Adipose tissue (tissue), 3 donors: ENCODE results near the gene LSP1. TPM values are rescaled to one million over a fixed set of nuclear protein-coding genes. Genes with fewer than 3 reads are reported as not detected.
"Not testable (repeated sequence)": the region's sequence is repeated elsewhere in the genome, so short reads cannot be mapped to it uniquely, and the experiment has no call there.

Source experiments
- H3K27ac ChIP-seq: one replicate; pipeline ENCODE4 v1.5.1; 2013; ENCODE audit warnings: low read depth, low read length
- WGBS, 3 donors: extraction: QIAGEN DNeasy Blood & Tissue Kit; methylation state at CpG; one replicate each; pipeline ENCODE4 v1.1.7; 2013; 5-methylcytosine and 5-hydroxymethylcytosine counted together
- polyA plus RNA-seq, 3 donors: library from polyadenylated mRNA; stranded (reverse); fragments of 200-250 nt; gene quantifications; one replicate each; pipeline ENCODE4 v1.2.3, GENCODE V29; 2013
- donor health status: healthy with polysubstance abuse.
- donor health status: Bipolar disorder and iron deficiency.
- donor health status: healthy.

Gene LSP1
- polyA plus RNA-seq, 3 donors: 5.2 to 187 (median 40.4) TPM

DNA sequence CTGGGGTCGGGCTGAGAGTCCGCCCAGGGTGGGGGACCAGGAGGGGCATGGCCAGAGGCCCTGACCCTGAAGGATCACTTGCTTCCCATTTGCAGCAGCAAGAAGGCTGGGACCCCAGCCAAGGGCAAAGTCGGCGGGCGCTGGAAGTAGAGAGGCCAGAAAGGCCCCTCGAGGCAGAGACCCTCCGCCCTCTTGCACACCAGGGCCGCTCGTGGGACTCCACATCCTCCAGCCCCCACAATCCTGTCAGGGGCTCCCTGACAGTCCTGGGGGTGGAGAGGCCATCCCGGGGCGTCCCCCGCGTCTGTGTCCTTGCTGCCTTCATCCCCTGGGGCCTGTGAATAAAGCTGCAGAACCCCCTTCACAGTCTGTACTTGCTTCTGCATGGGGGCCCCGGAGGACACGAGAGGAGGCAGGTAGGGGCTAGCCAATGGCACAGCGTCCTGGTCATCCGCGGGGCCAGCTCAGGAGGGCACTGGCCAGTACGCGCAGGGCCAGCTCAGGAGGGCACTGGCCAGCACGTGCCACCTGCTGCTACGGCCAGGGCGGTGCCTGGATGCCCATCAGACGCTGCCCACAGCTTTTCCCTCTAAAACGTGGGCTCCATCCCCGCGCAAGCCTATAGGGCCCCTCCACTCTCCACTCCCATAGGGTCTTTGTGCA is 85.6 kb downstream of the LSP1 start:
- WGBS, 3 donors: 71 to 81% (median 73%) methylated on average over 25 to 27 of the region's 27 CpGs

DNA sequence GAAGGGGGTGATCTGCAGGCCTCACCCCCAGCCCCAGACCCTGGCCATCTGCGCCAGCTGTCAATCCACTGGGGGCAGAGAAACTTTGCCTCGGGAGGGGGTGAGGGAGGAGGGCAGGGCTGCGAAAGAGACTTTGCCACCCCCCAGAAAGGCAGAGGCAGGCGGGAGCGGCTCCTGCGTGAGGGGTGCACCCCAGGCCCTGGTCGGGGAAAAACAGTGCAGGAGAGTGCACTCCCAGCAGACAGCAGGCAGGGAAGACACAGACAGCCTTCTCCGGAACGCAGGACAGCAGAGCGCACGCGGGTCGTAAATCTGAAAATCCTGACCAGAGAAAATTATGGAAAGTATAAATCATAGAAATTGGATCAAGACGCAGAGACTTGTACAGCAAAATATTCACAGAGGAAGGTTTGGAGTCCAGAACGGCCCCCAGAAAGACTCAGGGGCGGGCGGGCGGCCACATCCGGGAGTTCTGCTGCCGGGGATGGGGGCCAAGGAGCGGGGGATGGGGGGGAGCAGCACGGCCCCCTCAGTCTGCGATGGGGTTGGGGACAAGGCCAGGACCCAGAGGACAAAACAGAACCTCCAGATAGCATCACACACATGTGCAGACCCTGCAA is 86.2 kb downstream of the LSP1 start:
- 14 to 43% (median 18%) methylated on average over 23 of the region's 23 CpGs for WGBS, 3 donors
- H3K27ac ChIP-seq: no peak overlapping the region

More for the DNA sequence above, 85.6 kb downstream of the LSP1 start:
- H3K27ac ChIP-seq: no peak overlapping the region

DNA sequence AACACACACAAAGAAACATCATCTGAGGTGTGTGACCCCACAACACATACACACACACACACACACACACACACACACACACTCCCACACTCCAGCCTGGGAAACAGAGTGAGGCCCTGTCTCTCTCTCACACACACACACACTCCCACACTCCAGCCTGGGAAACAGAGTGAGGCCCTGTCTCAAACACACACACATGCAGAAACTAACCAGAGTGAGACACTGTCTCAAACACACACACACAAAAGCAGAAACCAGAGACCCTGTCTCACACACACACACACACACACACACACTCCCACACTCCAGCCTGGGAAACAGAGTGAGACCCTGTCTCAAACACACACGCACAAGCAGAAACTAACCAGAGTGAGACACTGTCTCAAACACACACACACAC is 86.9 kb downstream of the LSP1 start:
- not testable (repeated sequence) for H3K27ac ChIP-seq
- WGBS, 3 donors: 78 to 100% (median 95%) methylated on average over 1 of the region's 1 CpG

Other genes starting within 250 kb of the LSP1 start
- not detected for gene KRTAP5-3, start 244.6 kb upstream of the LSP1 start, polyA plus RNA-seq
- not detected for gene KRTAP5-4, start 230.9 kb upstream of the LSP1 start, polyA plus RNA-seq
- not detected for gene KRTAP5-5, start 223.3 kb upstream of the LSP1 start, polyA plus RNA-seq
- not detected for gene KRTAP5-6, start 155.9 kb upstream of the LSP1 start, polyA plus RNA-seq
- gene IFITM10, start 102.5 kb upstream of the LSP1 start, polyA plus RNA-seq: 1 to 10 TPM in 1 of 3 donors, under 1 TPM in 1, not detected in 1; 0.16 to 1.3 TPM
- gene CTSD, start 89.2 kb upstream of the LSP1 start, polyA plus RNA-seq: 100 to 1,000 TPM; 296 to 496 (median 355) TPM
- 1 to 10 TPM in 1 of 3 donors, under 1 TPM in 1, not detected in 1; 0.31 to 7.6 TPM for gene SYT8, start 18.1 kb upstream of the LSP1 start, polyA plus RNA-seq
- 1 to 10 TPM in 2 of 3 donors, not detected in 1; 1.5 to 2.5 TPM for gene TNNI2, start 14.1 kb upstream of the LSP1 start, polyA plus RNA-seq
- under 1 TPM; 0.03 to 0.12 (median 0.11) TPM for gene PRR33, start 38.8 kb downstream of the LSP1 start, polyA plus RNA-seq
- gene TNNT3, start 66.6 kb downstream of the LSP1 start, polyA plus RNA-seq: 10 to 100 TPM in 2 of 3 donors, 1 to 10 TPM in 1; 2.2 to 50.0 (median 12.7) TPM
- 100 to 1,000 TPM in 1 of 3 donors, 10 to 100 TPM in 2; 55.4 to 119 (median 92.8) TPM for gene MRPL23, start 94.2 kb downstream of the LSP1 start, polyA plus RNA-seq
- gene H19, start 144.8 kb downstream of the LSP1 start, polyA plus RNA-seq: 1,000 to 10,000 TPM in 1 of 3 donors, 100 to 1,000 TPM in 2; 191 to 1,541 (median 405) TPM